GM18873 (cell line): ENCODE data around the gene EHD1.
"Not testable (repeated sequence)": the region's sequence is repeated elsewhere in the genome, so short reads cannot be mapped to it uniquely, and the experiment has no call there.

ENCODE experiments used
- ATAC-seq: cut with Tn5 transposase; IDR thresholded peaks from one replicate; pipeline ENCODE4 v1.9.1; 2021; ENCODE audit warnings: mild to moderate bottlenecking, moderate library complexity, moderate number of reproducible peaks; ENCODE audit not compliant: unreplicated experiment, low FRiP score

Gene EHD1

GRCh38 chr11:64845776-64846129, 32.7 kb downstream of the EHD1 start:
- not testable (repeated sequence) for ATAC-seq

GRCh38 chr11:64845129-64845775, 33.2 kb downstream of the EHD1 start:
- no peak for ATAC-seq

GRCh38 chr11:64844330-64845128, 33.9 kb downstream of the EHD1 start, which contains the start of gene CDC42BPG:
CDC42BPG (minus strand) TSS chr11:64844653; CDS start chr11:64844569, 84 bp downstream.
- ATAC-seq = no peak

GRCh38 chr11:64843686-64844329, 34.6 kb downstream of the EHD1 start:
- no peak for ATAC-seq

GRCh38 chr11:64842851-64843685, 35.4 kb downstream of the EHD1 start:
- ATAC-seq = no peak

GRCh38 chr11:64842366-64842759, 36.1 kb downstream of the EHD1 start:
- no peak for ATAC-seq

- no peak for ATAC-seq
These were observed 36.6 kb downstream of the EHD1 start for GRCh38 chr11:64841592-64842365.

- no peak for ATAC-seq
These were observed 38.3 kb downstream of the EHD1 start for GRCh38 chr11:64839887-64840782.

- no peak for ATAC-seq
These were observed 39.1 kb downstream of the EHD1 start for GRCh38 chr11:64839335-64839734.

- ATAC-seq = no peak
These were observed 39.7 kb downstream of the EHD1 start for GRCh38 chr11:64838600-64839334.

GRCh38 chr11:64837887-64838351, 40.5 kb downstream of the EHD1 start:
- no peak for ATAC-seq

GRCh38 chr11:64836448-64837072, 41.9 kb downstream of the EHD1 start:
- ATAC-seq = no peak

- ATAC-seq = no peak
These were observed 42.6 kb downstream of the EHD1 start for GRCh38 chr11:64835616-64836447.

GRCh38 chr11:64834723-64835615, 43.5 kb downstream of the EHD1 start:
- ATAC-seq = no peak

- ATAC-seq = no peak
These were observed 44.2 kb downstream of the EHD1 start for GRCh38 chr11:64834031-64834722.
